ENCODE results near the gene TOX3.

DNA sequence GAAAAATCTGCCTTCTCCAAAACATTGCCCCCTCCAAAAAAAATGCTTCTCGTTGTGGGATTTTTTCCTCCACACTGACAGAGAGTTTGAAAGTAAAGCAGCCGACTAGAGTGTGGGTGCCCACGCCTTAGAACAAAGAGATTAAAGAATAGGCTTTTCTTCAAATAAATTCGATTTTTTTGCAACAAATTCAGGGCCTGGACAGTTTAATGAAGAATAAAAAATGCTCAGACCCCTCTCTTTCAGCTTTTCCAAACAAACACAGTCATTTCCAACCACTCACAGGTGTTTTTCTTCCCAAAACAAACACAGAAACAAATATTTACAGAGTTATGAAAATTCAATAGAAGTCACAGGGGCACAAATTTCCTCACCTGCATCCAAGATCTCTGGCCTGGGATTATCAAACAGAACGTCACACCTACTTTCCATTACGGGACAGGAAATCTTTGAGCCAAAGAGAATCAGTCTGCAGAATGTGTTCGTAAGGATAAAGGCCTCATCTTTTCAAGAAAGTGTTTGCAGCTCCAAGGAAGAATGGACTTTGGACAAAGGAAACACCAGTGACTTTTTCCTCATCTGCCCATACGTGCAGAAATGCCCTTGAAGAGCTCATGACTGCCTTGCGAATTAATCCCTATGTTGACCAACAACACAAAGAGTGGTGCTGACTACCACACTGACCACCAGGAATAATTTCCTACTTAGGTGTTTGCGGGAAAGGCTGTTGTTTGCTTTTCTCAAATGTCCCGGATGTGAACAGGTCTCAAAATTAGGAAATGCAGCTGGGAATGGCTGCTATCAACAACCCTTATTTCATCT lies 31.3 kb upstream of the TOX3 start:
- TF ChIP-seq, protein P1, sequence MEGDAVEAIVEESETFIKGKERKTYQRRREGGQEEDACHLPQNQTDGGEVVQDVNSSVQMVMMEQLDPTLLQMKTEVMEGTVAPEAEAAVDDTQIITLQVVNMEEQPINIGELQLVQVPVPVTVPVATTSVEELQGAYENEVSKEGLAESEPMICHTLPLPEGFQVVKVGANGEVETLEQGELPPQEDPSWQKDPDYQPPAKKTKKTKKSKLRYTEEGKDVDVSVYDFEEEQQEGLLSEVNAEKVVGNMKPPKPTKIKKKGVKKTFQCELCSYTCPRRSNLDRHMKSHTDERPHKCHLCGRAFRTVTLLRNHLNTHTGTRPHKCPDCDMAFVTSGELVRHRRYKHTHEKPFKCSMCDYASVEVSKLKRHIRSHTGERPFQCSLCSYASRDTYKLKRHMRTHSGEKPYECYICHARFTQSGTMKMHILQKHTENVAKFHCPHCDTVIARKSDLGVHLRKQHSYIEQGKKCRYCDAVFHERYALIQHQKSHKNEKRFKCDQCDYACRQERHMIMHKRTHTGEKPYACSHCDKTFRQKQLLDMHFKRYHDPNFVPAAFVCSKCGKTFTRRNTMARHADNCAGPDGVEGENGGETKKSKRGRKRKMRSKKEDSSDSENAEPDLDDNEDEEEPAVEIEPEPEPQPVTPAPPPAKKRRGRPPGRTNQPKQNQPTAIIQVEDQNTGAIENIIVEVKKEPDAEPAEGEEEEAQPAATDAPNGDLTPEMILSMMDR (IDR thresholded peaks at IDR 0.05) = no peak
- no peak for TF ChIP-seq EZH2phosphoT487 (IDR thresholded peaks at IDR 0.05)

All from neural progenitor cell (in vitro differentiated cells).